ENCODE measurements around the gene C2CD2L.
"Not testable (repeated sequence)": the region's sequence is repeated elsewhere in the genome, so short reads cannot be mapped to it uniquely, and the experiment has no call there.

C2CD2L gene

GRCh38 chr11:119116235-119116594 lies 9.1 kb downstream of the C2CD2L start:
- DNase-seq = no peak

- no peak for DNase-seq
Measured at GRCh38 chr11:119116601-119117000, 9.5 kb downstream of the C2CD2L start.

- no peak for DNase-seq
Measured at GRCh38 chr11:119117004-119117706, 10.0 kb downstream of the C2CD2L start.

- DNase-seq = no peak
Measured at GRCh38 chr11:119118227-119118626, 11.1 kb downstream of the C2CD2L start.

GRCh38 chr11:119118946-119119345 lies 11.8 kb downstream of the C2CD2L start:
- no peak for DNase-seq

- peak; percentile 26 for DNase-seq
Measured at GRCh38 chr11:119120639-119121007, 13.5 kb downstream of the C2CD2L start.

GRCh38 chr11:119121008-119121810 lies 14.1 kb downstream of the C2CD2L start, which contains the start of gene HINFP:
HINFP (plus strand) TSS chr11:119121580; CDS start chr11:119126945, 5,365 bp downstream.
- peak; percentile 99 for DNase-seq

GRCh38 chr11:119121811-119122124 lies 14.6 kb downstream of the C2CD2L start:
- no peak for DNase-seq

- no peak for DNase-seq
Measured at GRCh38 chr11:119125821-119126220, 18.7 kb downstream of the C2CD2L start.

GRCh38 chr11:119126675-119127268 lies 19.6 kb downstream of the C2CD2L start:
- DNase-seq = no peak

- no peak for DNase-seq
Measured at GRCh38 chr11:119130662-119131061, 23.5 kb downstream of the C2CD2L start.

GRCh38 chr11:119134389-119134978 lies 27.3 kb downstream of the C2CD2L start:
- DNase-seq = no peak

GRCh38 chr11:119139276-119139675 lies 32.1 kb downstream of the C2CD2L start:
- not testable (repeated sequence) for DNase-seq

- no peak for DNase-seq
Measured at GRCh38 chr11:119144825-119145486, 37.8 kb downstream of the C2CD2L start.

- no peak for DNase-seq
Measured at GRCh38 chr11:119145551-119145950, 38.4 kb downstream of the C2CD2L start.

GRCh38 chr11:119147604-119148333 lies 40.6 kb downstream of the C2CD2L start:
- DNase-seq = no peak

- no peak for DNase-seq
Measured at GRCh38 chr11:119148720-119149017, 41.5 kb downstream of the C2CD2L start.

GRCh38 chr11:119149018-119149785 lies 42.1 kb downstream of the C2CD2L start, which contains the start of gene ABCG4:
ABCG4 (plus strand) TSS chr11:119149052; CDS start chr11:119149966, 914 bp downstream.
- DNase-seq = no peak

- no peak for DNase-seq
Measured at GRCh38 chr11:119149786-119150275, 42.7 kb downstream of the C2CD2L start.

GRCh38 chr11:119152043-119152442 lies 44.9 kb downstream of the C2CD2L start:
- no peak for DNase-seq

GRCh38 chr11:119152604-119153003 lies 45.5 kb downstream of the C2CD2L start:
- DNase-seq = no peak

Data from NCI-H446 treated with DMSO at 0.1 percent for 48 hours (cell line).